Thoracic aorta (tissue), 2 donors: ENCODE measurements around the gene ZRANB1. TPM values are rescaled to one million over a fixed set of nuclear protein-coding genes. Genes with fewer than 3 reads are reported as not detected.

Source experiments
- ATAC-seq: fragments of 150-250 bp; one replicate; pipeline ENCODE4 v1.8.0; 2017; ENCODE audit warnings: low read depth; ENCODE audit not compliant: insufficient number of reproducible peaks, low FRiP score
- DNase-seq: peaks from one replicate; pipeline ENCODE4 v3.0.0-alpha.2; 2020; ENCODE audit warnings: low spot score
- H3K27ac ChIP-seq, 2 donors: fragments of 200-600 bp; sonication (generic); 1 replicate in 1 of 2; 2 replicates in 1 of 2; pipeline ENCODE4 v1.5.1; 2016; ENCODE audit warnings: mild to moderate bottlenecking in 2 of 2, moderate library complexity in 2 of 2
- H3K27me3 ChIP-seq: fragments of 200-600 bp; sonication (generic); replicated peaks from 2 replicates; pipeline ENCODE4 v1.6.0; 2016; ENCODE audit warnings: mild to moderate bottlenecking; ENCODE audit not compliant: insufficient read depth
- H3K36me3 ChIP-seq: fragments of 200-600 bp; sonication (generic); one replicate; pipeline ENCODE4 v1.5.1; 2016
- H3K4me1 ChIP-seq, 2 donors: fragments of 200-600 bp; sonication (generic); 1 replicate in 1 of 2; 2 replicates in 1 of 2; pipeline versions ENCODE4 v1.5.1 to v1.6.0; 2016; ENCODE audit warnings: low read depth in 2 of 2, mild to moderate bottlenecking in 1 of 2; ENCODE audit not compliant: control insufficient read depth in 1 of 2
- H3K4me3 ChIP-seq: fragments of 200-600 bp; sonication (generic); 2 replicates; pipeline ENCODE4 v1.5.1; 2016; ENCODE audit warnings: mild to moderate bottlenecking
- H3K9me3 ChIP-seq: fragments of 200-600 bp; sonication (generic); 2 replicates; pipeline ENCODE4 v1.5.1; 2016
- total RNA-seq, 2 donors: library from RNA; depleted of rRNA; stranded (reverse); fragments of >200 nt; gene quantifications; one replicate each; pipeline versions ENCODE4 v1.1.0 to v1.2.3, GENCODE V29; 2016
- TF ChIP-seq, protein P1 (sequence below): fragments of 200-600 bp; sonication (generic); IDR thresholded peaks from one replicate; pipeline ENCODE4 v1.5.1; 2019; ENCODE audit warnings: antibody characterized with exemption

Gene ZRANB1
- total RNA-seq, 2 donors from 2014 or later = 30.1 to 30.9 TPM

DNA sequence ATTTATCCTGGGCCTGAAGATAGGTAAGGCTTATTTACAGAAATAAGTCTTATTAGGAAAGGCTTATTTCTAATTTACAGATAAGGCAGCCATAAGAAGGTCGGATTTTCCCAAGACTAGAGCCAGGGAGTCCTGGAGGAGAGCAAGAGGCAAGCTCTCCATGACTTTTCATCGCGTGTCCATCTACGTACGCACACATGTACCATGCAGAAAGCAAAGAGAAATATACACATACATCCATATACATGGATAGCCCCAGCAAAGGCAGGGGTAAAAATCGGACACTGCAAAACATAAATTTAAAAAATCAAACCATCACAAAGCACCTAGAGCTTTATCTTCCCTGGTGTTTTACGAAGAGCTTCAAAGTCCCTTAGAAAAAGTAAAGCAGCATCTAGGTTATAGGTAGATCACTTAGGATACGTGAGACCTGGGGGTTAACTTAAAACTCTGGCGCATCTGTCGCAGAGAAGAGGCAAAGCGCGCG lies 25.8 kb upstream of the ZRANB1 start:
- H3K36me3 ChIP-seq = no peaks in the 10 kb centered on the region
- peak overlapping the region; percentile 92 for H3K4me3 ChIP-seq
- no peaks in the 10 kb centered on the region for H3K9me3 ChIP-seq
- H3K4me1 ChIP-seq = peaks cover 7 to 50% of the 10 kb centered on the region in 2 donors
- no peaks in the 10 kb centered on the region for H3K27me3 ChIP-seq
- TF ChIP-seq, protein P1, sequence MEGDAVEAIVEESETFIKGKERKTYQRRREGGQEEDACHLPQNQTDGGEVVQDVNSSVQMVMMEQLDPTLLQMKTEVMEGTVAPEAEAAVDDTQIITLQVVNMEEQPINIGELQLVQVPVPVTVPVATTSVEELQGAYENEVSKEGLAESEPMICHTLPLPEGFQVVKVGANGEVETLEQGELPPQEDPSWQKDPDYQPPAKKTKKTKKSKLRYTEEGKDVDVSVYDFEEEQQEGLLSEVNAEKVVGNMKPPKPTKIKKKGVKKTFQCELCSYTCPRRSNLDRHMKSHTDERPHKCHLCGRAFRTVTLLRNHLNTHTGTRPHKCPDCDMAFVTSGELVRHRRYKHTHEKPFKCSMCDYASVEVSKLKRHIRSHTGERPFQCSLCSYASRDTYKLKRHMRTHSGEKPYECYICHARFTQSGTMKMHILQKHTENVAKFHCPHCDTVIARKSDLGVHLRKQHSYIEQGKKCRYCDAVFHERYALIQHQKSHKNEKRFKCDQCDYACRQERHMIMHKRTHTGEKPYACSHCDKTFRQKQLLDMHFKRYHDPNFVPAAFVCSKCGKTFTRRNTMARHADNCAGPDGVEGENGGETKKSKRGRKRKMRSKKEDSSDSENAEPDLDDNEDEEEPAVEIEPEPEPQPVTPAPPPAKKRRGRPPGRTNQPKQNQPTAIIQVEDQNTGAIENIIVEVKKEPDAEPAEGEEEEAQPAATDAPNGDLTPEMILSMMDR = no peak
- no peak for DNase-seq
- ATAC-seq = no peak
- H3K27ac ChIP-seq = peak overlapping the region; percentile 96 to 98

DNA sequence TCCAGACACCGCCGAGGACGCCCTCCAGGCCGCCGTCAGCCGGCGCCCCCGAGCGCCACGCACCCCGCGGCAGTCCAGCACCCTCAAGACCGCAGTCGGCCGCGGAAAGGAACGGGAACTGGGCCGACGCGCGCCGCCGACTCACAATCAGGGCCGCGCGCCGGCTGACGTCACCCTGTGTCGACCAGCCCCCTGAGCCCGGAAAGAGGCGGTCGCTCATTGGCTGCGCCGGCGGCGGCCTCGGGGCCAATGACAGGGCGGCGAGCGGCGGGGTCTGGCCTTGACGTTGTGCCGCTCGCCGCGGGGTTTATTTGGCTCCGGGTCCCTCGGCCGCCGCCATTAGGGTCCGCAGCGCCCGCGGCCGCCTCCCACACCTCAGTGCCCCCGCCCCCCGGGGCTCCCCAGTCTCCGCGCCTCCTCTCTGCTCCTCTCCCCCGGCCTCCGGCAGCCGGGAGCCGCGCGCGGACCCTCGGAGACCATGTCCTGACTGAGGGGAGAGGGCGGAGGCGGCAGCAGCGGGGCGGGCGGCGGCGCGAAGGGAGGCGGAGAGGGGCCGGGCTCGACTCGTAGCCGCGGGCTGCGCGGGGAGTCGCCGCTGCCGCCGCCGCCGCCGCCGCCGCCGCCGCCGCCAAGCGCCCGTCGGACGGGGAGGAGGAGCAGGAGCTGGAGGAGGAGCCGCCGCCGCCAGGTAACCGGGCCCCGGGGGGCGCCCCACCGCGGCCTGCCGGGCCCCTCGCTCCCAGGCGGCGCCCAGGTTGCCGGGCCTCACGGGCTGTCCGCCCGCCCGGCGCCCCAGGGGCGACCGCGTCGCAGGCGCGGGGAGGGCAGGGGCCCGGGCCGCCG lies 25.1 kb upstream of the ZRANB1 start:
- TF ChIP-seq, protein P1 = no peak
- Histone ChIP-seq H3K4me1 (peaks cover 7 to 50% of the 10 kb centered on the region in 2 donors), H3K27me3 (no peaks in the 10 kb centered on the region), H3K9me3 (no peaks in the 10 kb centered on the region), H3K27ac (peak overlapping the region; percentile 96 to 98), H3K36me3 (no peaks in the 10 kb centered on the region), H3K4me3 (peak overlapping the region; percentile 92)
- ATAC-seq = peak; percentile 91
- peak; percentile 91 for DNase-seq

DNA sequence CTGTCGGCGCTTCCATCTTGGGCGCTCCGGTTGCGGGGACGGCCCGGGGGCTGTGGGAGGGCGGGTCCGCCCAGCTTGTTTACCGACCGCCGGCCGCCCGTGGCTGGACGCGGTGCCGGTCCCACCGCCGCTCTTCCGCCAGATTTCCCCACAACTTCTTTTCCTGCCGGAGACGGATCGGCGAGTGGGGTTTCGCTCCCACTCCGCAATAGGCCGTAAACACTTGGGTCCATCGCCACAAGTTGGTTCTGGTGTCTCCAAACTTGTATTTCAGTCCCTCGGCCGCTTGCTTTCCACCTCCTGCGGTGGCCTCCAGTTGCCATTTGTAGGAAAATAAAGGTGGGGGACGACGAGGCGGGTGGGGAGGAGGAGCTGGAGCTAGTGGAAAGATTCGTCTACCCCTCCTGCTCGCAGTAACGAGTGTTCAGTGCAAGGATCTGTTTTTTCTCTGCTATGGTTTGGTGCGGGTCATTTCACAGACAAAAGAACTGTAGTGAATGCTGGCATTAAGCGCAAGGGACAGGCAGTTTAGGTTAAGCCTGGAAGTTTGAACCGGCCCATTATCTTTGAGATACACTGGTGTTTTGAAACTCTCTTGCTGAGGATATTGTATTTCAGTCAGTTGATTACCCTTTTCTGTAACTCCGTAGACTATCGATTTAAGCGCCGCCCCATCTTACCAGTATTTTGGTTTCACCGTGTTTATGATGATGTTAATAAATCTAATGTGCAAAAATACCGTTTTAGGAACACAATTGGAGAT lies 24.3 kb upstream of the ZRANB1 start:
- DNase-seq = no peak

DNA sequence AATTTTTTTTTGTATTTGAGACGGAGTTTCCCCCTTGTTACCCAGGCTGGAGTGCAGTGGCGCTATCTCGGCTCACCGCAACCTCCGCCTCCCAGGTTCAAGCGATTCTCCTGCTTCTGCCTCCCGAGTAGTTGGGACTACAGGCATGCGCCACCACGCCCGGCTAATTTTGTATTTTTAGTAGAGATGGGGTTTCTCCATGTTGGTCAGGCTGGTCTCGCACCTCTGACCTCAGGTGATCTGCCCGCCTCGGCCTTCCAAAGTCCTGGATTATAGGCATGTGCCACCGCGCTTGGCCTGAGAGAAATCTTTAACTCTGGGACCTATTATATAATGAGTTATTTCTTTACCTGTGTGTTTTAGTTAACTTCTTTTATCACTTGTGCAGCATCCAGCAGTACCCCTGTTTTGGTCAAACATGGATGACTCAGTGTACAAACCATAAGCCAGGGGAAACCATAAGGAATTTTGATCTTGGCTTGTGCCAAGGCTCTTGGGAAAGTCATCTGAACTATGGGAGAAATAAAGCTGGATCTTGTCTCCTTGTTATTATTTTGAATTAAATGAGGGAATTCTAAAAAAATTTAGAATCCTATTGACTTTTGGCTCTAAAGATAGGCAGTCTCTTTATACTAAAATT lies 23.6 kb upstream of the ZRANB1 start:
- Histone ChIP-seq H3K27me3 (no peaks in the 10 kb centered on the region), H3K4me3 (peak overlapping the region; percentile 92), H3K9me3 (no peaks in the 10 kb centered on the region), H3K27ac (peak overlapping the region; percentile 96 to 98), H3K4me1 (peaks cover 7 to 48% of the 10 kb centered on the region in 2 donors), H3K36me3 (peaks cover 6% of the 10 kb centered on the region)
- ATAC-seq (no peak), DNase-seq (no peak)
- TF ChIP-seq, protein P1 = no peak

More for the DNA sequence above, 24.3 kb upstream of the ZRANB1 start:
- Histone ChIP-seq H3K9me3 (no peaks in the 10 kb centered on the region), H3K4me1 (peaks cover 7 to 44% of the 10 kb centered on the region in 2 donors), H3K4me3 (peak overlapping the region; percentile 92), H3K27ac (peak overlapping the region; percentile 96 to 98), H3K27me3 (no peaks in the 10 kb centered on the region), H3K36me3 (peaks cover under 1% of the 10 kb centered on the region)
- TF ChIP-seq, protein P1 = no peak
- ATAC-seq = peak; percentile 32
